ENCODE results near the gene ZFC3H1. TPM values are rescaled to one million over a fixed set of nuclear protein-coding genes. Genes with fewer than 3 reads are reported as not detected.
"Not testable (repeated sequence)": the region's sequence is repeated elsewhere in the genome, so short reads cannot be mapped to it uniquely, and the experiment has no call there.

ZFC3H1 gene
- total and polyA plus RNA-seq, 11 donors, result 9.8 to 27.3 (median 17.4) TPM

- Histone ChIP-seq H3K4me1 (no peaks in the 10 kb centered on the region), H3K9me3 (no peaks in the 10 kb centered on the region), H3K36me3 (no peaks in the 10 kb centered on the region), H3K27me3 (no peaks in the 10 kb centered on the region), H3K4me3 (no peak overlapping the region), H3K27ac (no peak overlapping the region)
- no peak for ATAC-seq
- TF ChIP-seq CTCF (IDR thresholded peaks at IDR 0.05) (no peak), POLR2A (IDR thresholded peaks at IDR 0.05) (no peak)
- intact Hi-C loops (cut with DNase I), result no loop called here
- DNase-seq, result no peak
- 54 to 71% (median 65%) methylated on average over 5 of the region's 5 CpGs for WGBS, 4 donors
Observed at GRCh38 chr12:71578694-71579258, 84.9 kb downstream of the ZFC3H1 start.

- H3K27me3 ChIP-seq, result no peaks in the 10 kb centered on the region
- H3K9me3 ChIP-seq, result no peaks in the 10 kb centered on the region
- DNase-seq (no peak), ATAC-seq (no peak)
- TF ChIP-seq CTCF (IDR thresholded peaks at IDR 0.05), result no peak
- no peak for TF ChIP-seq POLR2A (IDR thresholded peaks at IDR 0.05)
- no peak overlapping the region for H3K27ac ChIP-seq
- no peaks in the 10 kb centered on the region for H3K36me3 ChIP-seq
- 62 to 68% (median 63%) methylated on average over 3 of the region's 3 CpGs for WGBS, 4 donors
- H3K4me1 ChIP-seq, result no peaks in the 10 kb centered on the region
- intact Hi-C loops (cut with DNase I), result no loop called here
- H3K4me3 ChIP-seq, result no peak overlapping the region
Observed at GRCh38 chr12:71576496-71576895, 87.2 kb downstream of the ZFC3H1 start.

GRCh38 chr12:71569885-71570284 lies 93.8 kb downstream of the ZFC3H1 start:
- not testable (repeated sequence) for H3K4me3 ChIP-seq, DNase-seq, H3K9me3 ChIP-seq, H3K27me3 ChIP-seq, H3K4me1 ChIP-seq, H3K27ac ChIP-seq, ATAC-seq, H3K36me3 ChIP-seq
- 77 to 93% (median 82%) methylated on average over 6 of the region's 6 CpGs for WGBS, 4 donors
- intact Hi-C loops (cut with DNase I), result loop anchor here in 1 of 10 donors (10.0 kb wide), 1 partner anchor 155 kb away; no protein-coding TSS in a partner anchor

GRCh38 chr12:71567537-71567936 lies 96.1 kb downstream of the ZFC3H1 start:
- WGBS, 4 donors, result 38 to 53% (median 46%) methylated on average over 3 of the region's 3 CpGs

More at GRCh38 chr12:71567537-71567936, 96.1 kb downstream of the ZFC3H1 start:
- Histone ChIP-seq H3K4me3 (no peak overlapping the region), H3K27me3 (peaks cover 0 to 4% (median 0%) of the 10 kb centered on the region in 9 donors), H3K4me1 (no peaks in the 10 kb centered on the region), H3K27ac (no peak overlapping the region), H3K36me3 (no peaks in the 10 kb centered on the region), H3K9me3 (no peaks in the 10 kb centered on the region)
- ATAC-seq, result no peak
- TF ChIP-seq POLR2A (IDR thresholded peaks at IDR 0.05) (no peak), CTCF (IDR thresholded peaks at IDR 0.05) (no peak)
- no peak for DNase-seq
- intact Hi-C loops (cut with DNase I), result loop anchor here in 1 of 10 donors (10.0 kb wide), 1 partner anchor 153 kb away; no protein-coding TSS in a partner anchor
